ENCODE results near the gene HIF1AN.

Gene HIF1AN

DNA sequence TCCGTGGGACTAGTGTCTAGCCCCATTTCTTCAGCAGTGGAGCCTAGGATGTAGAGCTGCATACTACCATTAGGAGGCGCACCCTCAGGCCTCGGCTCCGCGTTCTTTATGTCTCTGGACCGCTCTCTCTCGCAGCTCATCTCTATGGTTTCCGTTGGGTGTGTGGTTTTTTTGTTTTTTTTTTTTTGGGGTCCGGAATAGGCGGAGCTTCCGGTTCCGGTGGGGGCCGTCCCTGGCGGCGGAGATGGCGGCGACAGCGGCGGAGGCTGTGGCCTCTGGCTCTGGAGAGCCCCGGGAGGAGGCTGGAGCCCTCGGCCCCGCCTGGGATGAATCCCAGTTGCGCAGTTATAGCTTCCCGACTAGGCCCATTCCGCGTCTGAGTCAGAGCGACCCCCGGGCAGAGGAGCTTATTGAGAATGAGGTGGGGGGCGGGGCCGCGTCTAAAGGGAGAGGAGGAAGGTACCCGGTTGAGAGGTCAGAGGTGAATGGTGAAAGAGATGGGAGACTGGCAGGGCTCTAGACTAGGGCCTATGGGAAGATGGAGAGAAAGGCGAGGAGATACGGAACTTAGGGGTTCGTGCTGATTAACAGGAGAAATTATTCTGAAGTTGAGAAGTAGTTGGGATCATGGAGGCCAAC is at the start of gene HIF1AN:
HIF1AN (plus strand) TSS at position 229 of the 639 bp plus-strand sequence; CDS start at position 245, 16 bp downstream.
- DNase-seq (peak; percentile 86 to 92), ATAC-seq (peak; percentile 96)
- Mint-ChIP-seq H3K27ac (peak within 1 kb of the TSS; percentile 19 to 58), H3K27me3 (no peaks in the 10 kb centered on the region), H3K4me1 (peaks cover 11% of the 10 kb centered on the region), H3K4me3 (peak within 1 kb of the TSS in 1 of 2 donors; percentile 57), H3K9me3 (no peaks in the 10 kb centered on the region)

DNA sequence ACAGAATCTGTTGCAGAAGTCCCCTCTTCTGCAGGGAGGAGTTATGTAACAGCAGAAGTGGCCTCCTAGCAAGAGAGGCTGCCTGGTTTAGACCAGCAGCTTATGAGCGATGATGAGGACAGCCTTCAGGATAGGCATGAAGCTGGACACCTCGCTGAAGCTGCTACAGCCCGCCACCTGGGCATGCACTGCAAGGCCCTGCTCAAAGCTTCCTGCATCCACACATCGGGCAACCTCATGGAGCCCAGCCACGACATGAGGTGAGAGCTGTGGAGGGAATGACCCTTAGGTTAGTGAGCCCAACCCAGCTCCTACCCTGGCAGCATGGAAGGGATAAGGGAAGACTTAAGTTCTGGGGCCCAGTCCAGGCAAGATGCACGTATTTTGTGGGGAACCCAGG is 48.2 kb upstream of the HIF1AN start:
- no peak for DNase-seq
- no peaks in the 10 kb centered on the region for H3K9me3 Mint-ChIP-seq
- no peak overlapping the region for H3K27ac Mint-ChIP-seq
- H3K4me3 Mint-ChIP-seq, result no peak overlapping the region
- ATAC-seq, result no peak
- H3K27me3 Mint-ChIP-seq, result no peaks in the 10 kb centered on the region
- H3K4me1 Mint-ChIP-seq, result peaks cover 13% of the 10 kb centered on the region

DNA sequence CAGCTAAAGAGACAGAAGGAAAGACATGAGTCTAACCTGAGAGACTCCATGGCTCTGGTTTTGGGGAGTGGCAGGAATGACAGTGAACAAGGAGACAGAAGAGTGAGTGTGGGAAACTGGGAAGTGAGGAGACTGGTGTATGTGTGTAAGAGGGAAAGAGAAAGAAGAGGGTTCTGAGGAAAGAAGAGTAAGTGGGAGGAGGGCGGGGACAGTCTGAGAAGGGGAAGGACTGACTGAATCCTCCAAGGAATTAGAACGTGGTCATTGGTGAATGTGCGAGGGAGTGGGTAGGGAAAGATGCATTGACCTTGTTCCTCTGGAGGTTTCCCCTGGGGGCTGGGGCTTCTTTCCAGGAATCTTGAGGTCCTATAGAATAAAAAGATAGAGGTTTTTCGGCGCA is 46.3 kb upstream of the HIF1AN start:
- Mint-ChIP-seq H3K27ac (no peak overlapping the region), H3K4me3 (no peak overlapping the region)

DNA sequence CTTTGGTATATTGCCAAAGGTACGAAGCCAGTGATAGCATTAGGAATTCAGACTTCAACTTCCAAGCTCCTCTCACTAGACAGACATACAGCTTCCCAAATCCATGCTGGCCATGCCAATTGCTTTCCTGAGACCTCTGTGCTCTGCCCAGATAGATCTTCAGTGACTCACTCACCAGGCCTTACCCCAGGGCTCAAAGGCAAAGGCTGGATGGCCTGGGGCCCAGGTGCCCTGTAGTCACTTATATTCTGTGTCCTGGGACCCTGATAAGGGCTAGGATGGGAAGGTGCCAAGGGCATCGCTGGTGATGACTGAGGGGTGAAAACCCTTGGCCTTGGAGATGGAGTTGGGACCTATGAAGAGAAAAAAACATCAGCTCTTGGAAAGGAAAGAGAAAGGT is 45.2 kb upstream of the HIF1AN start:
- Mint-ChIP-seq H3K4me3 (no peak overlapping the region), H3K27me3 (no peaks in the 10 kb centered on the region)

More for the DNA sequence above, 46.3 kb upstream of the HIF1AN start:
- H3K9me3 Mint-ChIP-seq, result no peaks in the 10 kb centered on the region
- DNase-seq (no peak), ATAC-seq (no peak)
- no peaks in the 10 kb centered on the region for H3K4me1 Mint-ChIP-seq
- no peaks in the 10 kb centered on the region for H3K27me3 Mint-ChIP-seq

DNA sequence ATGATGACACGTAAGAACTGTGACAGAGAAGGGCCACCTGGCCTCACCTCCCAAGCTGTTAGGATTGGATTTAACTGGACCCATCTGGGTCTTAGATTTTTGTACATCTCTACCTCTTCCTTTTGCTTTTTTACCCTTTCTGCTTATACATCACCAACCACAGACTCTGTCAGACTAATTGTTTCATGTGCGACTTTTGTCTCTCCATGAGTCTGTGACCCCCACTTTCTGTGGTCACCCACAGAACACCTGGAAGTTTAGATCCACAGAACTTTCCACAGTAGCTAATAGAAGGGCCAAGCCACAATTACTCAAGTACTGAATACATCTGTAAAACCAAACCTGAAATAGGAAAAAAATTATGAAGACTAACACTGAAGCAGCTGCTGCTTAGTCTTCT is 39.2 kb upstream of the HIF1AN start:
- ATAC-seq, result peak; percentile 74
- peak in 1 of 2 donors; percentile 21 for DNase-seq
- Mint-ChIP-seq H3K4me3 (peak overlapping the region in 1 of 2 donors; percentile 13), H3K27ac (no peak overlapping the region), H3K27me3 (no peaks in the 10 kb centered on the region), H3K9me3 (no peaks in the 10 kb centered on the region), H3K4me1 (peaks cover 44% of the 10 kb centered on the region)

More for the DNA sequence above, 45.2 kb upstream of the HIF1AN start:
- H3K27ac Mint-ChIP-seq, result peak overlapping the region in 1 of 2 donors; percentile 49
- DNase-seq (no peak), ATAC-seq (no peak)
- H3K9me3 Mint-ChIP-seq, result no peaks in the 10 kb centered on the region
- peaks cover under 1% of the 10 kb centered on the region for H3K4me1 Mint-ChIP-seq

DNA sequence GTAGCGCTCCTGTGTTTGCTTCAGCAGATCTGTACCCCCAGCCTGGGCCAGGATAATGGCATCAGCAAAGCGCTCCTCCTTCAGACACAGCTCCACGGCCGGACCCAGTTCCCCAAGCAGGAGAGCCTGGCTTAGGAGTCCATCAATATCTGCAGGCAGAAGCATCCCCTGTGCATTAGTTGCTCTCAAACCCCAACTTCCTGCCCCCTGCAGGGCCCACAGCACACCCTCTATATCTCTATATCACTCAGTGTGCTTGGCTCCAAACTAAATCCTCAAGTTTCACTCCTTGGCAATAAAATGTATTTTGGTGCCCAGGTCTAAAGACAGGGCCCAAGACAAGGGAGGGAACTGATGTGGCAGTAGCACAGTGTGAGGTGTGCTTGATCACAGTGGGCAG is 37.7 kb upstream of the HIF1AN start:
- peaks cover 51% of the 10 kb centered on the region for H3K4me1 Mint-ChIP-seq
- DNase-seq (no peak), ATAC-seq (peak; percentile 62)
- no peak overlapping the region for H3K27ac Mint-ChIP-seq
- no peak overlapping the region for H3K4me3 Mint-ChIP-seq
- H3K27me3 Mint-ChIP-seq, result no peaks in the 10 kb centered on the region
- H3K9me3 Mint-ChIP-seq, result no peaks in the 10 kb centered on the region

DNA sequence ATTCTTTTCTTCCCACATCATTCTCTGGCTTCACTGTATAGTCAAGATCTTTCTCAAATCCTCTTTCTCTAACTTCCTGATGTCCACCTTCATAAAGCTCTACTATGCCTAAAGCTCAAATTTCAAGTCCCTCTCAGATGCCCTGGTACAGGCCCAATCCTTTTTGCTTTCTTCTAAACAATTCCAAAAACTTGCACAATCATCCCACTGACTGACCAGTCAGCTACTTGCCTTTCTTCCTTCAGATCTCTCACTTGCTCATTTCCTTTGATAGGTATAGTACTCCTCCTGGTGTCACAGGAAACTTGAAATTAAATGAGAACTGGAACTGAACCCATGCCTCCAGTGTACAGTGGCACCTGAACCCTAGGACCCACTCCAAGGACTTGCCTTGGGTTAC is 34.3 kb upstream of the HIF1AN start:
- ATAC-seq (no peak), DNase-seq (no peak)
- no peak overlapping the region for H3K4me3 Mint-ChIP-seq
- H3K27ac Mint-ChIP-seq, result peak overlapping the region in 1 of 2 donors; percentile 3
- no peaks in the 10 kb centered on the region for H3K9me3 Mint-ChIP-seq
- no peaks in the 10 kb centered on the region for H3K27me3 Mint-ChIP-seq
- H3K4me1 Mint-ChIP-seq, result peaks cover 62% of the 10 kb centered on the region

DNA sequence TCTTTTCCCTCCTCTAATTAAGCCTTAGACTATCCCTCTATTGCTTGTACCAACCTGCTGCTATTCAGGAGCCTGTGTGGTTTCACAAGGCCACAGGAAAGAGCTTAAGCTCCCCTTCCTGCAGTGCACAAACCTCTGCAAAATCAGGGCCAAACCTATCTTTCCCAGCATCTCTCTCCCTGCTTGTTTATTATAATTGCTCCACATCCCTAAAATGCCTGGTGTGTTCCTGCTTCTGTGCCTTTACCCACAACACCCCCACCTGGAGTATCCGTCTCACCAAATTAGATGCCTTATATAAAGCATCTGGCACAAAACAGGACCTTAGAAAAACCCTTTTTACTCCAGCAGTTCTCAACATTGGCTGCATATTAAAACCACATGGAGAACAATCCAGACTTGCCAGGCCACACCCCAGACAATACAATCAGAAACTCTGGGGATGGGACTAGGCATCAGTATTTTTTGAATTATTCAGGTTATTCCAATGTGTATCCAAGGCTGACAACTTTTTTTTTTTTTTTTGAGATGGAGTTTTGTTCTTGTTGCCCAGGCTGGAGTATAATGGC is 32.7 kb upstream of the HIF1AN start:
- H3K27ac Mint-ChIP-seq, result peak overlapping the region in 1 of 2 donors; percentile 15
- no peaks in the 10 kb centered on the region for H3K27me3 Mint-ChIP-seq
- H3K9me3 Mint-ChIP-seq, result no peaks in the 10 kb centered on the region
- no peak for ATAC-seq
- H3K4me3 Mint-ChIP-seq, result no peak overlapping the region
- no peak for DNase-seq
- peaks cover 62% of the 10 kb centered on the region for H3K4me1 Mint-ChIP-seq

DNA sequence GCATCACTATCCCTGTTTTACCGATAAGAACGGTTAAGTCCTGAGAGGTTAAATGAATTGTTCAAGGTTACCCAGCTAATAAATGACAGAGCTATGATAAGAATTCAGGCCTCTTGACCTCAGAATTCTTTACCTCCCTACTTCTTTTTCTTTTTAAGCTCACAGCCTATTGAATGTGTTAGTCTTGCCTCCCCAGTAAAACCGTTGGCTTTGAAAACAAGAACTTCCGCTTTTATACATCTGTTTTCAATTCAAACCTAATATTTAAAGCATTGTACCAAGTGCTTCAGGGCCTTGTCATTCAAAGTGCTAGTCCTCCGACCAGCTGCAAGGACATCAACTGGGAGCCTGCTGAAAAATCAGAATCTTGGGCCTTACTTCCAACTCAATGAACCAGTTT is 31.6 kb upstream of the HIF1AN start:
- no peak overlapping the region for H3K27ac Mint-ChIP-seq

DNA sequence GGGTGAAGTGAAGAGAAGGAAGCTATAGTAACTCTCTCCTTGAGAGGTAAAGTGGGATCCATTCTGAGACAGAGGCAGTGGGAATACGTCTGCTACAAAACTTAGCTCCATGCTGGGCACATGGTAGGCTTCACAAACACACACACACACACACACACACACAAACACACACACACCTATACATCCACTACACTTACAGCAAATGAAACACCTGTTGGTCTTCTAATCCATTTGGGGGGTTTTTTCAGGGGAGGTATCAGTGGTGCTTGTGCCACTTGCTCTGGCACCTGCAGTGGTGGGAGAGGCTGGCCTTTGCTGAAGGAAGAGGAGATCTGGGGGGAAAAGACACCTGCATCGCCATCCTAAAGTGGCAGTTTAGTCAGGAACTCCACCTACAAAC is 30.6 kb upstream of the HIF1AN start:
- no peak overlapping the region for H3K27ac Mint-ChIP-seq
- peak overlapping the region in 1 of 2 donors; percentile 16 for H3K4me3 Mint-ChIP-seq
- ATAC-seq (no peak), DNase-seq (no peak)
- peaks cover 65% of the 10 kb centered on the region for H3K4me1 Mint-ChIP-seq
- no peaks in the 10 kb centered on the region for H3K27me3 Mint-ChIP-seq
- H3K9me3 Mint-ChIP-seq, result no peaks in the 10 kb centered on the region

More for the DNA sequence above, 31.6 kb upstream of the HIF1AN start:
- H3K4me1 Mint-ChIP-seq, result peaks cover 62% of the 10 kb centered on the region
- H3K4me3 Mint-ChIP-seq, result no peak overlapping the region
- no peaks in the 10 kb centered on the region for H3K27me3 Mint-ChIP-seq
- DNase-seq (no peak), ATAC-seq (no peak)
- no peaks in the 10 kb centered on the region for H3K9me3 Mint-ChIP-seq

DNA sequence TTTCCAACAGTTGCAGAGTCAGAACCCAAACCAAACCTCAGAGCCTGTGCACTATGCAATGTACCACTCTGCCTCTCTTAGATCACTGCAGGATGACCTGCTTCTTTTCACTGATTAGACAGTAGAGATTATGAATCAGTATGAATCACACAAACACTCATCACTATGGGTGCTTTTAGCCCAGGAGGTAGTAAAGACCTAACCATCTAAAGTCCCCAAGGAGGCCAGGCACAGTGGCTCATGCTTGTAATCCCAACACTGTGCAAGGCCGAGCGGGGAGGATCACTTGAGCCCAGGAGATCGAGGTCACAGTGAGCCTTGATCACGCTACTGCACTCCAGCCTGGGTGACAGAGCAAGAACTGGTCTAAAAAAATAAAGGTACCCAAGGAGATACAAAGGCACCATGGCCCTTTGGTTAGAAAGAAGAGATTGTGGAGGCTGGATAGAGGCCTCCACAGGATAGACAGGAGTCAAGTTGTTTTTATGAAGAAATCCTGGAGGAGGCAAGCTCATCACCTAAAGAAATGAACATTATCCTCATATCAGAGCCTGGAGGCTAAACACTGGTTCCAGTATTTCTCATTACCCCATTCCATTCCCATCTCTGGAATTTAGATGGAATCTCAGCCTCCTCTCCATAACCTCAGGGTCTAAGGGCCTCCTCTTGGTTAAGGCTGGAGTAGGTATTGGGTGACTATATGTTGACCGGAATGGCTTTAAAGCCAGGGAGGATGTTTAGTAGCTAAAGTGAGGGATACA is 29.0 kb upstream of the HIF1AN start:
- H3K4me1 Mint-ChIP-seq, result peaks cover 81% of the 10 kb centered on the region
- DNase-seq (peak in 1 of 2 donors; percentile 42), ATAC-seq (peak; percentile 60)
- no peaks in the 10 kb centered on the region for H3K9me3 Mint-ChIP-seq
- peak overlapping the region; percentile 92 to 95 for H3K27ac Mint-ChIP-seq
- no peaks in the 10 kb centered on the region for H3K27me3 Mint-ChIP-seq
- H3K4me3 Mint-ChIP-seq, result peak overlapping the region; percentile 63 to 81

DNA sequence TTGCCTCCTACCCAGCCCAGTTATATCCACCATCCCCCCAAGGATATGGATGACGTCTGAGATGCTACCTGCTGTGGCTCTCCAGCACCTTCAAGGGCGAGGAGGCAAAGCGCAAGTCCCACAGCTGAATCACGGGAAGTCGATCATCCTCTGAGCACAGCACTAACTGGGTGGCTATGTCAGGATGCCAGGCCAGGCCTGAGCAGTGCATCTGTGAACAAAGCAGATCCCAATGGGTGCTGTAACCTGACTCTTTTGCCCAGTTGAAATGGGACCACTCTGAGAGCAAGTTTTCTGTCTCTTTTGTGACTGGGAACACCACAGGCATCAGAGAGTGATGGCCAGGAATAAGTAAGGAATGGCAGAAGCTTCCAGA is 28.4 kb upstream of the HIF1AN start:
- Mint-ChIP-seq H3K27ac (peak overlapping the region; percentile 7 to 95), H3K9me3 (no peaks in the 10 kb centered on the region), H3K4me1 (peaks cover 87% of the 10 kb centered on the region), H3K27me3 (no peaks in the 10 kb centered on the region), H3K4me3 (peak overlapping the region; percentile 63 to 81)
- no peak for ATAC-seq
- DNase-seq, result no peak

DNA sequence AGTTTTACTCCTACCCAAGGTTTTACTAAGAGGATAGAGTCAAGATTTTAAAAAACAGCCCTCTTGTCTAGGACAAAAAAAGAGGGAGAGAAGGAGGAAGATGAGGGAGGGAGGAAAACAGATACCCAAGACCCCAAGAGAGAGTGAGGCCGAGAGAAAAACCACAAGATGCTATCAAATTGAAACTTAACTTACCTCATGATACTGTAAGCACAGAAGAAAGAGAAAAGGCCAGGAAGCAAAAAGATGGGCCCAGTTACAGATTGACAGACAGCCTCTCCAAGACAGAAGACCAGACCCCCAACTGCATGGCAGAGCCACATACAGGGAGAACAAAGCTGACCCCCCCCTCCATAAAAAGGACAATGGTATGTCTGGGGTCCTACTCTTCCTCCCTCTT is 27.5 kb upstream of the HIF1AN start:
- peak overlapping the region; percentile 92 to 99 for H3K27ac Mint-ChIP-seq
- H3K9me3 Mint-ChIP-seq, result no peaks in the 10 kb centered on the region
- no peaks in the 10 kb centered on the region for H3K27me3 Mint-ChIP-seq
- peak overlapping the region; percentile 63 to 81 for H3K4me3 Mint-ChIP-seq
- H3K4me1 Mint-ChIP-seq, result peaks cover 87% of the 10 kb centered on the region
- no peak for DNase-seq
- ATAC-seq, result no peak

DNA sequence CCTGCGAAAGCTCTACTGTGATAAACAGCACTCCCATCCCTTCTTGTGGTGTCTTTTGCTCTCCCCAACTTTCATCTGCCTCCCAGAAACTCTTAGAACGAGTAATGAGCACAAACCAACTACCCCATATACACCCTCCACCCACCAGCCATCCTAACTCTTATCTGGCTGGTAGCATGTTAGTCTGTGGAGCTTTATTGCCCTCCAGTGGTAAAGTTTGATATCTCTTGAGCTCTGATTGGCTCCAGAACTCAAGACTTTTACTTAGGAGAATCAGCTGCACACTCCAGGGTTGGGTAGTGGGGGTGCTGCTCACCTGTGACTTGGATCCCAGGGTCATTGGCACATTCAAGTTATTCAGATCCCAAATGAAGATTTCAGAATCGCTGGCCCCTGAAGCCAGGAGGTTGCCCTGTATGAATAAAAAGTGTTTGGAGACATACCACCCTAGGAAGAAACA is 27.0 kb upstream of the HIF1AN start:
- ATAC-seq (peak; percentile 63), DNase-seq (peak; percentile 52 to 67)
- Mint-ChIP-seq H3K27me3 (no peaks in the 10 kb centered on the region), H3K4me1 (peaks cover 87% of the 10 kb centered on the region), H3K4me3 (peak overlapping the region; percentile 63 to 81), H3K9me3 (no peaks in the 10 kb centered on the region), H3K27ac (peak overlapping the region; percentile 92 to 99)

DNA sequence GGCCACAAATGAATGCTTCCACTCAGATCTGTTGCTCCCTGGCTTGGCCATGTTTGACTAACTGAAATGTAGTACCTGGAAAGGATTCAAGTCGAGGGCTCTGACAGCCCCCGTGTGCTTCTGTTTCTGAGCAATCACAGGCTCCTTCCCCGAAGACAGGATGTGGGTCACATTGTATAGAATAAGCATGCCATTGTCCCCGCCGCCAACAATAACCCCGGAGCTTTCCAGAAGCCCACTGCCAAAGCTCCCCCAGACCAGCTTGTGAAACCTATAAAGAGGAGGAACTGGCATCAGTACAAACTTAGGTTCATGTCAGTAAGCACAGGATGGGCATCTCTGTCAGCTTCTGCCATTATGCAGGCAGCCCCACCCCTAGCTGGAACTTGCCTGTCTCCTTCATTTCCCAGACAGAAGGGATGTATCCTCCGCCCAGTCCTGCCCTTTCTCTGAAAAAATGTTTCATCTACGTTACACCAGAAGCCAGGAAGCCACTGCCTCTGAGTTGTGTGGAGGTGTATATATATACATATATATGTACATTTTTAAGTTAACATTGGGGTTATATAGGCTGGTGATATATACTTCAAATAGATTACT is 26.4 kb upstream of the HIF1AN start:
- no peaks in the 10 kb centered on the region for H3K9me3 Mint-ChIP-seq
- peak; percentile 58 for ATAC-seq
- H3K4me3 Mint-ChIP-seq, result peak overlapping the region; percentile 63 to 81
- DNase-seq, result peak; percentile 53 to 88
- H3K27ac Mint-ChIP-seq, result peak overlapping the region; percentile 92 to 99
- H3K27me3 Mint-ChIP-seq, result no peaks in the 10 kb centered on the region
- H3K4me1 Mint-ChIP-seq, result peaks cover 87% of the 10 kb centered on the region
